Ecto neural progenitor cell (in vitro differentiated cells): ENCODE measurements around the gene KBTBD4.
"Not testable (repeated sequence)": the region's sequence is repeated elsewhere in the genome, so short reads cannot be mapped to it uniquely, and the experiment has no call there.

ENCODE experiments used
- DNase-seq: peaks from one replicate; pipeline ENCODE4 v3.0.0-alpha.2; 2018; ENCODE audit warnings: low spot score

The KBTBD4 gene

DNA sequence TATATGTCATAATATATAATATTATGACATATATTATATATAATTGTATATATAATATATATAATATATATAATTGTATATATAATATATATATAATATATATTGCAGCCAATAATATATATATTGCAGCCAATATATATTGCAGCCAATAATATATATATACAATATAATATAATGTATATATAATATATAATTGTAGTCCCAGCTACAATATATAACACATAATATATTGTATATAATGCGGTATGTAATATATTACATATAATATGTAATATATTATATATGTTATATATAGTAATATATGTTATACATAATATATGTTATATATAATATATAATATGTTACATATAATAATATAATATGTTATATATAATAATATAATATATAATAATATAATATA, 20.1 kb downstream of the KBTBD4 start:
- no peak for DNase-seq

DNA sequence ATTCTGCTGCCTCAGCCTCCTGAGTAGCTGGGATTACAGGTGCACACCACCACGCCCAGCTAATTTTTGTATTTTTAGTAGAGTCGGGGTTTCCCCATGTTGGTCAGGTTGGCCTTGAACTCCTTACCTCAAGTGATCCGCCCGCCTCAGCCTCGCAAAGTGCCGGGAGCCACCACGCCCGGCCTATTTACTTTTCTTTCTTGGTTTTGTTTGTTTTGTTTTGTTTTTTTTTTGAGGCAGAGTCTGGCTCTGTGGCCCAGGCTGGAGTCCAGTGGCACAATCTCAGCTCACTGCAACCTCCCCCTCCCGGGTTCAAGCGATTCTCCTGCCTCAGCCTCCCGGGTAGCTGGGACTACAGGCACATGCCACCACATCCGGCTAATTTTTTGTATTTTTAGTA, 21.8 kb downstream of the KBTBD4 start:
- DNase-seq: not testable (repeated sequence)

DNA sequence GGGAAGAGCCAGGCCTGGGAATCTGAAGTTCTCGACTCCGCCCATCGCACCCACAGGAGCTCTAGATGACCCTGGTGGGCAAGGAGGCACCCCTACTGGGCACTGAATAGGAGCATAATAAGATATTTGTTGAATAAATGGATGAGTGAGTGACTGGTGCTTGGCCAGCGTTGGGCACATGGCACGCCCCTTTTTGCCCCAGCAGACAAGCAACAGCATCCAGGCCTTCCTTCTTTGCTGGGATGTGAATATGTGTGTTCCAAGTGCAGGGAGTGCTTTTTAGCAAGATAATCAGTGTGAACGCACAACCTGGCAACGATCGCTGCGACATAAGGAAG, 25.4 kb downstream of the KBTBD4 start:
- no peak for DNase-seq

DNA sequence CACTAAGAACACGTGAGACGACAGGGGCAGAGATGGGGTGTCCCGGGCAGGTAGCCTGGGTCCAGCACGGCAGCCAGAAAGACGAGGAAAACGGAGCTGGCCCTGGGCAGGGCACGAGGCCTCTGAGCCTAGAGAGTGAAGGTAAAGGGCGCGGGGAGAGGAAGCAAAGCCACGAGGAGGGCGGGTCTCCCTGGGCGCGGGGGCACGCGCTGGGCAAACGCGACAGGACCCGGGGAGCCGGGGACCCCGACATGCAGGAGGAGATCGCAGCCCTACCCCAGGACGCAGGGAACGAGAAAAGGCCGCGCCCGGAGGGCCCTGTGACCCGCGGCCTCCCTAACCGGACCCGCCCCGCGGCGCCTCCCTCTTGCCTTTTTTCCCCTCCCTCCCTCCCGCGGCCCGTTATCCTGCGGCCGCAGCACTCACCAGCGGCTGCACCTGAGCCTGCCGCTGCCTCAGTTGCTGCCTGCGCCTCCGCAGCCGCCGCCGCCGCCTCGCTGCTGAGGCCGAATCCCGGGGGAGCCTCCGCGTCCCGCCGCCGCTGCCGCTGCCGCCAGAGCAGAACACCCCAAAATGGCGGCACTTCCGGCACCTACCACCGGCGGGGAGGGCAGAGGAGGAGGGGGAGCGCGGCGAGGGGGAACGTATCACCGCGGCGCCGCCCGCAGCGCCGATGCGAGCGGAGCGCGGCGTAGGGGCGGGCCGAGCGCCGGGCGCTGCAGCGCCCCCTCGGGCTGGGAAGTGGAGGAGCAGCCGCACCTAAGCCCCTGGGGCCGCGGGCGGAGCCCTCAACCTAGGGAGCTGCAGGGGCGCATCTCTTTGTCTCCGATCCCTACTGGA, 26.0 kb downstream of the KBTBD4 start, which contains the start of gene CELF1:
CELF1 (minus strand) TSS at position 567 of the 840 bp plus-strand sequence. CDS start 53,609 bp downstream, outside the sequence.
- DNase-seq: peak; percentile 94

DNA sequence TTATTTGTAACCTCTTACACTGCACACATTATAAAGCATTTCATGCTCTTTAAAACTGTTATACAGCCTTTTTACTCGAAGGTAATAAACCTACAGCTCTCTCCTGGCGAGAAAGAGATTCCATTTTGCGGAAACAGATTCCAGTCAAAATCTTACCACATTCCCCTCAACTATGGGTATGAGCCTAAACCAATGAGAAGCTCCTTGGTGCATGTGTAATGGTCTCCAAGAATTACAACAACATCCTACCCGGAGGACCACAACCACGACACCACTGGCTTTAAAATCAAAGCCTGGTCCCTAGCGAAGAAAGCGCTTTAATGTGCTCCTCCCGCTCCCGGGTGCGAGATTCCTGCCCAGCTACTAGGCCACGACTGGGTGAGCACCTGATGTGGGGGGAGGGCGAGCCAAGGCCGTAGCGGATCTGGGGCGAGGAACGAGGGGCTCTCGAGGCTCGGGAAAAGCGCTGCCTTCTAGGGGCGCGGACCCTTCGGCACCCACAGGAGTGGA, 26.7 kb downstream of the KBTBD4 start:
- DNase-seq: peak; percentile 63

DNA sequence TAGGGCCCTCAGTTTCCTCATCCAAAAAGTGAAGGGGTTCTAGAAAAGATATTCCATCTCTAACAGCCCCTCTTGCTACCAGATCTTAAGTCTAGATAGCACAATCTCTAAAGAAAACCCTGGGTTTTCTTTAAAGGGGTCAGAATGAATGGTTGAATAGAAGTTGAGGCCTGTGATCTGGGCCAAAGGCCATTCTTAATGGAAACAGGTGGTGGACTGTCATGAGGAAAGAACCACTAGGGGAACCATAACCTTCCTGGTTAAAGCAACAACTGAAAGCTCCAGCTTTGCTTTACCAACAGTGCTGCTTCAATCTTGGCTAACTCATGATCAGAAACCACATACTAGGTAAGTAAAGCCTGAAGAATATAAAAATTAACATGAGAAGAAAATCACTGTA, 27.7 kb downstream of the KBTBD4 start:
- no peak for DNase-seq

DNA sequence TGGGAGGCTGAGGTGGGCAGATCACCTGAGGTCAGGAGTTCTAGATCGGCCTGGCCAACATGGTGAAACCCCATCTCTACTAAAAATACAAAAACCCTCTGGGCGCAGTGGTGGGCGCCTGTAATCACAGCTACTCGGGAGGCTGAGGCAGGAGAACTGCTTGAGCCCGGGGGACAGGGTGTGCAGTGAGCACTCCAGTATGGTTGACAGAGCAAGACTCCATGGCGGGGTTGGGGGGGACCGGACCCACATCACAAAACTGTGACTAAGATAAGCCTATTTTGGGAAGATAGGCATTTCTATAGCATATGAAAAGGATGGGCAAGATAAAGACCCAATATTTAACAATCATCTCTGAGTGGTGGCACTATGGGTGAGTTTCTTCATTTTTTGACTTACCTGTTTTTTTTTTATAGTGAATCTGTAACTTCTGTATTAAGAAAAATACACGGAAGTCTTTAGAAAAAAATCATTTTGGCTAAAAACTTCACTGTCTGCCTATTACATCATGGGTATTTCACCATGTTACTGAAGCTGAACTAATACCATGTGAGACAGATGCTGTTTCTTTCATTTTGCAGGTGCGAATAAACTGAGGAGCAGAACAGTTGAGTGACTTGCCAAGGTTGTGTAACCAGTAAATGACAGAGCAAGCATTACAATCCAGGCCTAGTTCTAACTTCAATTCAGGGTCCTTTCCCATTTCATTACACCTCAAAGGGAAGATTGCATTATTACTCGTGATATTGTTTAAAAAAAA, 28.3 kb downstream of the KBTBD4 start:
- DNase-seq: no peak

DNA sequence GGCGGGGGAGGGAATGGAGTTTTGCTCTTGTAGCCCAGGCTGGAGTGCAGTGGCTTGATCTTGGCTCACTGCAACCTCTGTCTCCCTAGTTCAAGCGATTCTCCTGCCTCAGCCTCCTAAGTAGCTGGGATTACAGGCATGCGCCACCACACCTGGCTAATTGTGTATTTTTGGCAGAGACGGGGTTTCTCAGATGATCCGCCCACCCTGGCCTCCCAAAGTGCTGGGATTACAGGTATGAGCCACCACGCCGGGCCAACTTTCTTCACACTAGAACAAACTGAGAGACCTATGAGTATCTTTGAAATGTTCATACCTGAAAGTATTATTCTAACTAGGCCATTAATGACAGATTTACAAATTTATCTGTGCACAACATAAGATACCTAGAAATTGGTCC, 32.5 kb downstream of the KBTBD4 start:
- DNase-seq: not testable (repeated sequence)

DNA sequence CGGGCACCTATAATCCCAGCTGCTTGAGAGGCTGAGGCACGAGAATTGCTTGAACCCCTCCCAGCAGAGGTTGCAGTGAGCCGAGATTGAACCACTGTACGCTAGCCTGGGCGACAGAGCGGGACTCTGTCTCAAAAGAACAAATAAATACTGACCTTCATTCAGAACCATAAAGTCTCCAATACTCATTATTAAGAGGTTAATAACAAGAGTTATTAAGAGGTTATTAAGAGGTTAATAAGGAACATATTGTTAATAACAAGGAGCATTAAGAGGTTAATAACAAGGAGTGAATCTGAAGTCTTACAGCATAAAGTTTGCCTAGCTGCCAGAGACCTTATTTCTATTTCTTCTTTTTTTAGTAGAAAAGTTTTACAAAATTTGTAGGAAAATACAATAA, 33.5 kb downstream of the KBTBD4 start:
- no peak for DNase-seq

DNA sequence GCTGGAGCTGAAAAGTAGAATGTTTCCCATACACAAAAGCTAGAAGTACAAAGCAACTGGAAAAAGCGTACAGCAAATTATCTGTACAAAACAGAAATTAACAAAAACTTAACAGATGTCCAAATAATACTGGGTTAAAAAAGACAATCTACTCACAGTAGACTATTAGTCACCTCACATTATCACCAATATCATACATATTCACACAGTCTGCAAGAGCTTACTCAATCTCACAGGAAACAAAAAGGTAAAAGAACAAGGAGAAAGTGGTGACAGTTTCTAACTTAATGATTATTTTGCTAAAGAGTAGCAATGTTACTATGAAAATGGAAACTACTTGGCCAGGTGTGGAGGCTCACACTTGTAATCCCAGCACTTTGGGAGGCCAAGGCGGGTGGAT, 37.7 kb downstream of the KBTBD4 start:
- no peak for DNase-seq

DNA sequence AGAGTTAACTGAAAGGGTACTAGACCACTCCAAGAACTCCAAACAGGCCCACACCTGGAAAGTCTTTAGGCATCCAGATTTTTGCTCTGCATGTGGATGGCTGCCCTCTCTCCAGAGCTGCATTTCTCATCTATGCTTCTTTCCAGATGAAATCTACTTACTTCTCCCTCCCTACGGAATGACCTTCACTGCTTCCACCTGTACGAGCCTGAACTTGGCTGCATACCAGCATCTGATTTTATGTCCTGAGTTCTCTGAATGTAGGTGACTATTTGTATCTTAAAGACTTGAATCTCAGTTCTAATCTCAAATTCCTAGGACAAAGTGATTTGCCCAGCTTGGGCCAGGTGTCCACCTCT, 39.1 kb downstream of the KBTBD4 start:
- DNase-seq: no peak

DNA sequence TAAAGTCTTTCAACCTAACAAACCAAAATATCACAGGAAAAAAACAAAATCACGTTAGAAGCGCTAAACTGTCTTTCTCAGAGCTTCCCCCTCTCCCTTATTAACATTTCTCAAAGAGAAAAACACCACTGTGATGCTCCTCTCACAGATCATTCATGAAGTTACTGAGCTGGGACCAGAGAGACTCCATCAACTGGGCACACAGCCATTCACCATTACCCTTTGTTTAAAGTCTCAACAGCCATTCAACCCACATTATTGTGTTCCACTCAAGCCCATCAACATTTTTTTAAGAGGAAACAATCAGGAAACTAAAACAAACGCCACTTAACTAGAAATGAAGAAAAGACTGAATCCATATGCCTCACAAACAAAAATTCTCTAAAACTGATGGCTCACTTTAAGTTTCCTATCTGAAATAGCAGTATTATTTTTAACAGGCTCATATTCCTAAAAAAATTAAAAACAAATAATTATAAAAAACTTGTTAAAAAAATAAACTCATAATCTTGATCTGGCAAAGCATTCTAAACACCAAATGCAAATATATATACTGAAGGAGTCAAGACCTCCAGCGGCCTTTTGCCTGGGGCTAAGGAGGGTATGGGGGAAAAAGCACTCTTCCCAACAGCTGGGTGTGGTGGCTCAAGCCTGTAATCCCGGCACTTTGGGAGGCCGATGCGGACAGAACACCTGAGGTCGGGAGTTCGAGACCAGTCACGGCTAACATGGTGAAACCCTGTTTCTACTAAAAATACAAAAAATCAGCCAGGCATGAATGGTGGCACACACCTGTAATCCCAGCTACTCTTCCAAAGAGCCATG, 39.8 kb downstream of the KBTBD4 start:
- no peak for DNase-seq

DNA sequence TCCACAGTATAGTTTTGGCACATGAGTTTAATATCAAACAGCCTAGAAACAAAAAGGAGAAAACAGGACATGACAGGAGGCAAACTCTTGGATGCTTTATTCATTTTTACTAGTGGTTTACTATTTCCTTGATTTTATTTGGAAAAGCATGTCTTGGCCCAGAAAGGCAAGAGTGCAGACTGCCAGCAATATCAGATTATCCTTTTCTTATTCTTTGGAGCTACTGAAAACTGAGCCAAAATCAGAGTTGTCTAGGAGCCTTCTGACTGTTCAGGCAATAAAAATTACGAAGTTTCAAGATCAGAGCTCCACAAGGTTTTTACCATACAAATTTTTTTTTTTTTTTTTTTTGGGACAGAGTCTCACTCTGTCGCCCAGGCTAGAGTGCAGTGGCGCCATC, 41.9 kb downstream of the KBTBD4 start:
- no peak for DNase-seq

DNA sequence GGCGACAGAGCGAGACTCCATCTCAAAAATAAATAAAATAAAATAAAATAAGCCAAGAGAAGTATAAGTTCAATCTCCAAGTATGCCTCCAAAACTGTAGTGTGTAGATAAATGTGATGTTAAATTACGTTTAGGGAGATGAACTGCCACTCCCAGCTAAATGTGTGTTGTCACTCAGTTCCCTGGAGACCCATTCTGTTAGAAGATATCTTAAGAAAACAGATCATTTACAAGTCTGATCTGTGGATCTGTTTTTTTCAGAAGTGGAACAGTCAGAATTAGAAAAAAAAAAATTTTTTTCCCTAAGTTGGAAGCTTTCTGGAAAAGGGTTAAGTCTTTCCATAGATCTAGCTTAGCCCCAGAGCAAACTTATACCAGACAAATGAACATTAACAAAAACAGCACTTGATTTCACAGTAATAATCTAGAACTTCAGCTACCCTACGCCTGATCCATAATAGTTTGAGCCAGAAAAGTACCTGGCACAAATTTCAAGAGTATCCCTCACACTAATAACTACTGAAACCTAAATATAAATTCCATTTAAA, 44.0 kb downstream of the KBTBD4 start:
- DNase-seq: no peak

DNA sequence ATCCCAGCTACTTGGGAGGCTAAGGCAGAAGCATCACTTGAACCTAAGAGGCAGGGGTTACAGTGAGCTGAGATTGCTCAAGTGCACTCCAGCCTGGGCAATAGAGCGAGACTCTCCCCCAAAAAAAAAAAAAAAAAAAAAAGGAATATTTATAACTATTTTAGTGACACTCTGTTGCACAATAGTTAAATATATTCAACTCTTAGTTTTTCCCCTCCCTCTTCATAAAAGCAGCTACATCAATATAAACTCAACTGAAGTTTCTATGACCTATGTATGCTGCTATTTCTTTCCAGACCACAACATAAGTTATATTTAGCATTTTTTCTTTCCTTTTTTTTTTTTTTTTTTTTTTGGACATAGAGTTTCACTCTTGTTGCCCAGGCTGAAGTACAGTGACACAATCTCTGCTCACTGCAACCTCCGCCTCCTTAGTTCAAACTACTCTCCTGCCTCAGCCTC, 45.0 kb downstream of the KBTBD4 start:
- no peak for DNase-seq

DNA sequence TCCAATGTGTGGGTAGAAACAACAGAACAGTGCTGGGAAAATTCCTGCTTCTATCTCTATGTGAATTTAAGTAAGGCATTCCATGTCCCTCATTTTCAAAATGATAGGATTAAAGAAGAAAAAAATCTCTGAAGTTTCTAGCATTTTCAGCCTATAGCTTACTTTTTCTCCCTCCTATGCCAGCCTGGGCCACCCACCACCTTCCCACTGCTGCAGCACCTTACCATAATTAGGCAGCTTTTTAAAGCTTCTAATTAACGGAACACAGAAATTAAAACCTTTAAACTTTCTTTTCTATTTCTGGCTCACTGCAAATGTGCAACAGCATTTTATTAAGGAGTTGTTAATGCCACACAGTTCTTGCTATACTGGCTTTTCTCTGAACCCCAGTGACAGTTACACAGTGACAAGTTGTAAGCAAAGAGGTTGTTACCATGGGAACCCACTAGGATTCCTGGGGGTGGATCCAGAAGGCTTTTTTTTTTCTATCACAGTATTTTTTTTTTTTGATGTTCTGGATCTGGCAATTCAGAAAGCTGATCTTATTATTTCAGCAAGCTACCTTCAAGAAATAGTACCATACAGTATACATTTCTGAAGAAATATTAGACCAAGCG, 46.1 kb downstream of the KBTBD4 start:
- no peak for DNase-seq

DNA sequence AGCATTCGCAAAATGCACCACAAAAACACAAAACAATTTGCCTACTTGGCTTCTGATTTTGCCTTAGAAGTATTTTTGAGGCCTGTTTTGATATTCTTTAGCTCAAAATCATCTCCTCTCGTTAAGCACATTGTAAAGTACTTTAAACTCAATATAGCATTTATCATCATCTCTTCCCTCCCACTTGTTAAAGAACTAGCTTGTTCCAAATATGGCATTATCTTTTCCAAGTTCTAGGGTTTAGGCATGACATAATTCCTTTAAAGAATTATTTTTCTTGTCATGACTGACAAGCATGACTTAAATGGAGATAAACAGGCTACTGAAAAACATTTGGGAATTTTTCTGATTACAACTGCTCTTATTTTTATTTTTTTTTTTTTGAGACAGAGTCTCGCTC, 47.1 kb downstream of the KBTBD4 start:
- no peak for DNase-seq

DNA sequence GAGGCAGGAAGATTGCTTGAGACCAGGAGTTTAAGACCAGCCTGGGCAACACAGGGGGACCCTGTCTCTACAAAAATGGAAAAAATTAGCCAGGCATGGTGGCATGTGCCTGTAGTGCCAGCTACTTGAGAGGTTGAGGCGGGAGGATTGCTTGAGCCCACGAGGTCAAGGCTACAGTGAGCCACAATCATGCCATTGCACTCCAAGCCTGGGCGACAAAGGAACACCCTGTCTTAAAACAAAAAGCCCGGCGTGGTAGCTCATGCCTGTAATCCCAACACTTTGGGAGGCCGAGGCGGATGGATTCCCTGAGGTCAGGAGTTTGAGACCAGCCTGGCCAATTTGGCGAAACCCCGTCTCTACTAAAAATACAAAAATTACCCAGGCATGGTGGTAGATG, 48.0 kb downstream of the KBTBD4 start:
- not testable (repeated sequence) for DNase-seq

DNA sequence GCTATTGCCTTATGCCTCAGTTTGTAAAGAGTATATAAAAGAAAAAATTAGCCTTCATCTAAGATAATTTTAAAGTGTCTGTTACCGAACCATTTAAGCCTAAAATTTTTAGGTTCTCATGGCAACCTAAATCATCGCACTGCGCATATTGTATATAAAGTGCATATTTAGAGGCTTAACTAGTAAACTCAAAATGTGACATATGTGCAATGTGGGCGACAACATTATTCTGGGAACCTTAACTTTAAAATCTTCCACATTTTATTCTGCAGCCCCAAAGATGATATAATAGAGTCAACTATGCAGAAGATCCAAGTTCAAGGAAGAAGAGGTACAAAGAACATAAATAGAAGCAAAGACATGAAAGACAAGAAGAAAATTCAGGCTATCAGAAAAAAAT, 48.8 kb downstream of the KBTBD4 start:
- DNase-seq: no peak

DNA sequence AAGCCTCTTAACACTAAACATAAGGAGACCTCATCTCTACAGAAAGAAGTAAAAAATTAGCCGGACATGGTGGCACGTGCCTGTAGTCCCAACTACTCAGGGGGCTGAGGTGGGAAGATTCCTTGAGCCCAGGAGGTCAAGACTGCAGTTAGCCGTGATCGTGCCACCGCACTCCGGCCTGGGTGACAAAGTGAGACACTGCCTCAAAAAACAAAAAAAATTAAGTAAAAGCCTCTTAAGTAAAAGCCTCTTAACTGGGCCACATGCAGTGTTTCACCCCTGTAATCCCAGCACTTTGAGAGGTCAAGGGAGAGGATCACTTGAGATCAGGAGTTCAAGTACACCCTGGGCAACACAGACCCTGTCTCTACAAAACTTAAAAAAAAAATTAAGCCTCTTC, 51.6 kb downstream of the KBTBD4 start:
- DNase-seq: no peak

DNA sequence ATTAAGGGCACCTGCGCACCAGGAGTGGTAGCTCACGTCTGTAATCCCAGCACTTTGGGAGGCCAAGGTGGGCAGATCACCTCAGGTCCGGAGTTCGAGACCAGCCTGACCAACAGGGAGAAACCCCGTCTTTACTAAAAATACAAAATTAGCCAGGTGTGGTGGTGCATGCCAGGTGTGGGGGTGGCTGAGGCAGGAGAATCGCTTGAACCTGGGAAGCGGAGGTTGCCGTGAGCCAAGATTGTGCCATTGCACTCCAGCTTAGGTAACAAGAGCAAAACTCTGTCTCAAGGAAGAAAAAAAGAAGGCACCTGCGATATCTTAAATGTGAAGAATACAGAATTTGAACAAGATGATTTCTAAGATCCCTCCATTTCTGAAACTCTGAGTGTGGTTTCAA, 52.7 kb downstream of the KBTBD4 start:
- DNase-seq: not testable (repeated sequence)
